Parathyroid adenoma (tissue), 2 donors: ENCODE data around the gene KIR3DL1.
"Not testable (repeated sequence)": the region's sequence is repeated elsewhere in the genome, so short reads cannot be mapped to it uniquely, and the experiment has no call there.

Experiments used
- H2AFZ ChIP-seq: fragments of 300-600 bp; sonication (generic); one replicate; pipeline ENCODE4 v1.7.0; 2017; ENCODE audit warnings: antibody characterized with exemption, mild to moderate bottlenecking
- H3K27ac ChIP-seq: fragments of 300-600 bp; sonication (generic); one replicate; pipeline ENCODE4 v1.7.0; 2017
- H3K27me3 ChIP-seq: fragments of 300-600 bp; sonication (generic); one replicate; pipeline ENCODE4 v1.7.0; 2017; ENCODE audit warnings: low read length; ENCODE audit not compliant: control insufficient read depth, insufficient read depth
- H3K36me3 ChIP-seq: fragments of 300-600 bp; sonication (generic); one replicate; pipeline ENCODE4 v1.7.0; 2017; ENCODE audit warnings: low read length; ENCODE audit not compliant: control insufficient read depth, insufficient read depth
- H3K4me1 ChIP-seq: fragments of 300-600 bp; sonication (generic); one replicate; pipeline ENCODE4 v1.7.0; 2017; ENCODE audit warnings: control low read depth
- H3K4me2 ChIP-seq: fragments of 300-600 bp; sonication (generic); one replicate; pipeline ENCODE4 v1.7.0; 2017; ENCODE audit warnings: low read length
- H3K4me3 ChIP-seq: fragments of 300-600 bp; sonication (generic); one replicate; pipeline ENCODE4 v1.7.0; 2017; ENCODE audit warnings: low read depth, low read length
- H3K79me2 ChIP-seq: fragments of 300-600 bp; sonication (generic); one replicate; pipeline ENCODE4 v1.7.0; 2017; ENCODE audit warnings: control low read depth
- H3K9ac ChIP-seq: fragments of 300-600 bp; sonication (generic); one replicate; pipeline ENCODE4 v1.7.0; 2017; ENCODE audit warnings: mild to moderate bottlenecking
- H3K9me3 ChIP-seq: fragments of 300-600 bp; sonication (generic); one replicate; pipeline ENCODE4 v1.7.0; 2017; ENCODE audit warnings: low read length; ENCODE audit not compliant: control insufficient read depth
- TF ChIP-seq, protein P1 (sequence below): fragments of 300-600 bp; sonication (generic); IDR thresholded peaks from one replicate; pipeline ENCODE4 v1.7.0; 2017; ENCODE audit warnings: antibody characterized with exemption, mild to moderate bottlenecking
- donor health status: primary hyperparathyroidism.

KIR3DL1 gene

DNA sequence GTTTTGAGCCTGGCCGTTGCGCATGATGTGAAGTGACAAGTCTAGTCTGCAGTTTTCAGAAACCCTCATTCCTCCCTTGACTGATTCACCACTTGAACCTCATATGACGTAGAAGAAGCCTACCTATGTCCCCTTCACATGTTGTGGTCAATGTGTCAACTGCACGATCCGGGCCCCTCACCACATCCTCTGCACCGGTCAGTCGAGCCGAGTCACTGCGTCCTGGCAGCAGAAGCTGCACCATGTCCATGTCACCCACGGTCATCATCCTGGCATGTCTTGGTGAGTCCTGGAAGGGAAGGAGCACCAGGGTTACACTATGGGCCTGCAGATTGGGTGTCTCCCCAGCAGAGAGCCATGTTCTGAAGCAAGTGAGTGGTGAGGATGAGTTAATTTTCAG, 12.9 kb upstream of the KIR3DL1 start, which contains the start of gene KIR2DL4:
TSS of gene KIR2DL4 (plus strand) at position 201 of the 400 bp plus-strand sequence. CDS start at position 243, 42 bp downstream.
- Histone ChIP-seq H3K4me2 (no peak within 1 kb of the TSS), H3K4me3 (no peak within 1 kb of the TSS), H3K4me1 (no peaks in the 10 kb centered on the region), H3K27me3 (no peaks in the 10 kb centered on the region), H3K9me3 (no peaks in the 10 kb centered on the region), H2AFZ (no peak within 1 kb of the TSS), H3K36me3 (no peaks in the 10 kb centered on the region), H3K79me2 (no peaks in the 10 kb centered on the region), H3K27ac (no peak within 1 kb of the TSS), H3K9ac (no peak within 1 kb of the TSS)
- TF ChIP-seq, protein P1, sequence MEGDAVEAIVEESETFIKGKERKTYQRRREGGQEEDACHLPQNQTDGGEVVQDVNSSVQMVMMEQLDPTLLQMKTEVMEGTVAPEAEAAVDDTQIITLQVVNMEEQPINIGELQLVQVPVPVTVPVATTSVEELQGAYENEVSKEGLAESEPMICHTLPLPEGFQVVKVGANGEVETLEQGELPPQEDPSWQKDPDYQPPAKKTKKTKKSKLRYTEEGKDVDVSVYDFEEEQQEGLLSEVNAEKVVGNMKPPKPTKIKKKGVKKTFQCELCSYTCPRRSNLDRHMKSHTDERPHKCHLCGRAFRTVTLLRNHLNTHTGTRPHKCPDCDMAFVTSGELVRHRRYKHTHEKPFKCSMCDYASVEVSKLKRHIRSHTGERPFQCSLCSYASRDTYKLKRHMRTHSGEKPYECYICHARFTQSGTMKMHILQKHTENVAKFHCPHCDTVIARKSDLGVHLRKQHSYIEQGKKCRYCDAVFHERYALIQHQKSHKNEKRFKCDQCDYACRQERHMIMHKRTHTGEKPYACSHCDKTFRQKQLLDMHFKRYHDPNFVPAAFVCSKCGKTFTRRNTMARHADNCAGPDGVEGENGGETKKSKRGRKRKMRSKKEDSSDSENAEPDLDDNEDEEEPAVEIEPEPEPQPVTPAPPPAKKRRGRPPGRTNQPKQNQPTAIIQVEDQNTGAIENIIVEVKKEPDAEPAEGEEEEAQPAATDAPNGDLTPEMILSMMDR: no peak

DNA sequence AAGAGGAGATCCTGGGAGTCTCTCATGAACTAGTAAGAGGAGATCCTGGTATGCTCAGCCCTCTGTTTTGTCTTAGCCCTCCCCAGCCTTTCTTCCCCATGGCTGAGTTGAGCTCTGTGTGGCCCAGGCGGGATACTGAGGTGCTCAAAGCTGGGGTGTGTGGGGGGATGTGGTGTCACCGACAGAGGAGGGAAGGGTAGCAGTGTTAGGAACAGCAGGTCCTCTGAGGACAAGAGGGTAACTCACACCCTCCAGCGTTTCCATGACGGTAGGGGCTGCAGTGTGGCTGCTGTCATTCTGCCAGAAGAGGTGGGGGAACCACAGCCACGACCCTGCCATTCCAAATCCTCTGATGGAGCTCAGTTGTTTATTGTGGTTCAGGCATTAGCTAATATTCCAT, 12.2 kb upstream of the KIR3DL1 start:
- H3K27ac ChIP-seq: no peak overlapping the region
- H3K9ac ChIP-seq: no peak overlapping the region
- H2AFZ ChIP-seq: no peak overlapping the region
- H3K36me3 ChIP-seq: no peaks in the 10 kb centered on the region
- H3K4me1 ChIP-seq: no peaks in the 10 kb centered on the region
- no peaks in the 10 kb centered on the region for H3K27me3 ChIP-seq
- no peak overlapping the region for H3K4me2 ChIP-seq
- no peaks in the 10 kb centered on the region for H3K9me3 ChIP-seq
- no peak overlapping the region for H3K4me3 ChIP-seq
- H3K79me2 ChIP-seq: no peaks in the 10 kb centered on the region
- TF ChIP-seq, protein P1: no peak

DNA sequence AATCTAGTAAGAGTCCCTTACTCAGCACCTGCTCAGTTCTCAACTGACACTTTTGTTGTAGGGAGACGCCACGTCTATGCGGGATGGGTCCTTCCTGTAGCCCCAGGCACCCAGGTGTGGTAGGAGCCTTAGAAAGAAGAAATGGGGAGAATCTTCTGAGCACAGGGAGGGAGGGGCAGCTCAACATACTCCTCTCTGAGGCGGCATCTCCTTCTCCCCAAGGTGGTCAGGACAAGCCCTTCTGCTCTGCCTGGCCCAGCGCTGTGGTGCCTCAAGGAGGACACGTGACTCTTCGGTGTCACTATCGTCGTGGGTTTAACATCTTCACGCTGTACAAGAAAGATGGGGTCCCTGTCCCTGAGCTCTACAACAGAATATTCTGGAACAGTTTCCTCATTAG, 11.7 kb upstream of the KIR3DL1 start:
- Histone ChIP-seq H3K36me3 (no peaks in the 10 kb centered on the region), H3K9ac (no peak overlapping the region), H2AFZ (no peak overlapping the region), H3K4me2 (no peak overlapping the region), H3K27ac (no peak overlapping the region), H3K79me2 (no peaks in the 10 kb centered on the region), H3K9me3 (no peaks in the 10 kb centered on the region), H3K4me3 (no peak overlapping the region), H3K27me3 (no peaks in the 10 kb centered on the region), H3K4me1 (no peaks in the 10 kb centered on the region)
- TF ChIP-seq, protein P1: no peak

DNA sequence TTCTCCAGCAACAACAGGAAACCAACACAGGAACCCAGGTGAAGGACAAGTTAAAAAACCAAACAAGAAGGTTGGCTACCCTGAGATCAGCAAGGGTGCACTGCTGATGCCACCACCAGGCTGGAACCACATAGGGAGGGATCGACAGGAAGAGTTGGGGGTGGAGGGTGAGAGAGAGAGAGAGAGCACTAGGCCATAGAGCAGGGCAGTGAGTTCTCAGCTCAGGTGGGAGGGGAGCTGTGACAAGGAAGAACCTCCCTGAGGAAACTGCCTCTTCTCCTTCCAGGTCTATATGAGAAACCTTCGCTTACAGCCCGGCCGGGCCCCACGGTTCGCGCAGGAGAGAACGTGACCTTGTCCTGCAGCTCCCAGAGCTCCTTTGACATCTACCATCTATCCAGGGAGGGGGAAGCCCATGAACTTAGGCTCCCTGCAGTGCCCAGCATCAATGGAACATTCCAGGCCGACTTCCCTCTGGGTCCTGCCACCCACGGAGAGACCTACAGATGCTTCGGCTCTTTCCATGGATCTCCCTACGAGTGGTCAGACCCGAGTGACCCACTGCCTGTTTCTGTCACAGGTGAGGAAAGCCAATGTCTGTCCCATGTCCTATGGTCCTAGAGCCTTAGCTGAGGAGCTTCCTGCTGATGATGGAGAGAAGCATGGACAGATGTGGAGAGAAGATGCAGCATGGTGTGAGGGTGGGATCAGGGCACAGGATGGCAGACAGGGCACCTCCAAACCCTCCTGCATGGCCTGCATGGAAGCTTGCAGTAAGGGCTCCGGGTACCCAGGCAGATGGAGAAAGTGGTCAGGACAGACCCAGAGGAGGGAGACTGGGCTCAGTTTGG, 10.4 kb upstream of the KIR3DL1 start:
- no peaks in the 10 kb centered on the region for H3K4me1 ChIP-seq
- no peak overlapping the region for H3K4me3 ChIP-seq
- no peak overlapping the region for H3K27ac ChIP-seq
- H3K79me2 ChIP-seq: no peaks in the 10 kb centered on the region
- H3K4me2 ChIP-seq: no peak overlapping the region
- no peaks in the 10 kb centered on the region for H3K36me3 ChIP-seq
- H3K9ac ChIP-seq: no peak overlapping the region
- H3K9me3 ChIP-seq: no peaks in the 10 kb centered on the region
- TF ChIP-seq, protein P1: no peak
- no peaks in the 10 kb centered on the region for H3K27me3 ChIP-seq
- no peak overlapping the region for H2AFZ ChIP-seq

DNA sequence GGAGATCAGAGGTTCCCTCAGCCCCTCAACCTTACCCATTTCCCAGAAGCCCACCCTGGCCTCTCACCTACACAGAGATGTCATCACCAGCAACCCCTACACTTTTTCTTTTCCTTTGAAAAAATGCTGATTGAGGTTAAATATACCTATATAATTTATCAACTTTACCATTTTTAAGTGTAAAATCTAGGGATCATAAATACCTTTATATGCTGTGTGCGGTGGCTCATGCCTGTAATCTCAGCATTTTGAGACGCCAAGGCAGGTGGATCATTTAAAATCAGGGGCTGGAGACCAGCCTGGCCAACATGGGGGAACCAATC, 9.8 kb upstream of the KIR3DL1 start:
- H3K27me3 ChIP-seq: no peaks in the 10 kb centered on the region
- no peak overlapping the region for H3K4me3 ChIP-seq
- TF ChIP-seq, protein P1: no peak
- H3K79me2 ChIP-seq: no peaks in the 10 kb centered on the region
- H2AFZ ChIP-seq: no peak overlapping the region
- no peaks in the 10 kb centered on the region for H3K4me1 ChIP-seq
- no peak overlapping the region for H3K27ac ChIP-seq
- no peak overlapping the region for H3K4me2 ChIP-seq
- H3K9me3 ChIP-seq: no peaks in the 10 kb centered on the region
- H3K9ac ChIP-seq: no peak overlapping the region
- H3K36me3 ChIP-seq: no peaks in the 10 kb centered on the region

DNA sequence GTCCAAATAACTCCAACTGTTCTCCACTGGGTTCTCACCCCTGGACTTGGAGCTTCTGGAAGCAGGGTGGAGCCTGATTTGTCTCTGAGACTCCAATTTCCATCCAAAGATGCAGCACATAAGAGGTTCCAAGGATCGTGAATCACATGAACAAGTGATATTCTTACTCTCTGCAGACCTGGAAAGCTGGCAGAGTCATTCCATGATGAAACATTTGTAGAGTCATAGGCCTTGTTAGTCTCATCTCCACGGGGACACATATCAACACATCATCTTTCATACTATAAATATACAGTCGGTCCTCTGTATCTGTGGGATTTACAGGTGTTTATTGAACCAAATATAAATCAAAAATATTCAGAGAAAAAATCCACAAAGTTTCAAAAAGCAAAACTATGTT, 1.7 kb upstream of the KIR3DL1 start:
- H3K4me1 ChIP-seq: not testable (repeated sequence)

More for the DNA sequence above, 1.7 kb upstream of the KIR3DL1 start:
- not testable (repeated sequence) for H3K4me3 ChIP-seq, H3K27ac ChIP-seq, H3K27me3 ChIP-seq, H3K9ac ChIP-seq, H3K79me2 ChIP-seq, H2AFZ ChIP-seq, H3K9me3 ChIP-seq, H3K4me2 ChIP-seq, H3K36me3 ChIP-seq
